Activated T-cell treated with anti-CD3 and anti-CD28 coated beads for 4 hours (primary cell): ENCODE data around the gene CCL20.

Experiments used
- DNase-seq: peaks from one replicate; pipeline ENCODE4 v3.0.0-alpha.2; 2020

Gene CCL20

GRCh38 chr2:227804975-227805374, 8.7 kb upstream of the CCL20 start:
- no peak for DNase-seq

GRCh38 chr2:227805578-227805977, 8.1 kb upstream of the CCL20 start:
- no peak for DNase-seq

GRCh38 chr2:227808936-227809335, 4.7 kb upstream of the CCL20 start:
- DNase-seq, result no peak

- no peak for DNase-seq
These were observed 1.6 kb upstream of the CCL20 start for GRCh38 chr2:227812001-227812400.

- no peak for DNase-seq
These were observed 447 bp upstream of the CCL20 start for GRCh38 chr2:227813229-227813561.

GRCh38 chr2:227815066-227815465, 1.4 kb downstream of the CCL20 start:
- no peak for DNase-seq

GRCh38 chr2:227816507-227817294, 3.1 kb downstream of the CCL20 start:
- DNase-seq, result no peak

GRCh38 chr2:227817336-227817735, 3.7 kb downstream of the CCL20 start:
- DNase-seq, result no peak

GRCh38 chr2:227817850-227818674, 4.4 kb downstream of the CCL20 start:
- peak; percentile 27 for DNase-seq

GRCh38 chr2:227818675-227819397, 5.2 kb downstream of the CCL20 start:
- DNase-seq, result no peak

- no peak for DNase-seq
These were observed 5.7 kb downstream of the CCL20 start for GRCh38 chr2:227819398-227819697.

GRCh38 chr2:227821043-227821942, 7.7 kb downstream of the CCL20 start:
- DNase-seq, result no peak

- DNase-seq, result no peak
These were observed 8.9 kb downstream of the CCL20 start for GRCh38 chr2:227822416-227823003.

GRCh38 chr2:227823922-227824321, 10.3 kb downstream of the CCL20 start:
- DNase-seq, result no peak

GRCh38 chr2:227824711-227825110, 11.1 kb downstream of the CCL20 start:
- no peak for DNase-seq

- no peak for DNase-seq
These were observed 12.4 kb downstream of the CCL20 start for GRCh38 chr2:227826019-227826521.

GRCh38 chr2:227826563-227826962, 12.9 kb downstream of the CCL20 start:
- no peak for DNase-seq

- DNase-seq, result no peak
These were observed 13.5 kb downstream of the CCL20 start for GRCh38 chr2:227827143-227827542.

- no peak for DNase-seq
These were observed 14.9 kb downstream of the CCL20 start for GRCh38 chr2:227828477-227828912.

- DNase-seq, result no peak
These were observed 15.7 kb downstream of the CCL20 start for GRCh38 chr2:227829337-227829736.

- no peak for DNase-seq
These were observed 20.8 kb downstream of the CCL20 start for GRCh38 chr2:227834423-227834822.
